ENCODE data around the gene WHRN. TPM values are rescaled to one million over a fixed set of nuclear protein-coding genes. Genes with fewer than 3 reads are reported as not detected.

WHRN gene
- total RNA-seq, 1 donor from 2014 or later, result 1.1 TPM

GRCh38 chr9:114462791-114463190 lies 42.5 kb downstream of the WHRN start:
- Histone ChIP-seq H3K27ac (no peak overlapping the region), H3K27me3 (no peaks in the 10 kb centered on the region), H3K9ac (no peak overlapping the region), H3K9me3 (ENCODE audit: low read depth) (no peaks in the 10 kb centered on the region), H3K79me2 (ENCODE audit: low read depth) (no peaks in the 10 kb centered on the region), H2AFZ (replicated peaks) (no peak overlapping the region), H3K36me3 (no peaks in the 10 kb centered on the region), H3K4me3 (no peak overlapping the region), H4K20me1 (ENCODE audit: low read depth) (no peaks in the 10 kb centered on the region), H3F3A (ENCODE audit: low read depth) (no peaks in the 10 kb centered on the region), H3K4me2 (no peak overlapping the region), H3K4me1 (peaks cover 16% of the 10 kb centered on the region)
- no peak for DNase-seq (ENCODE audit: low spot score)
- TF ChIP-seq EZH2 (IDR thresholded peaks at IDR 0.05) (no peak), EZH2phosphoT487 (IDR thresholded peaks at IDR 0.05) (no peak), CTCF (IDR thresholded peaks at IDR 0.05) (no peak)
- Mint-ChIP-seq H3K36me3 (peaks cover 2% of the 10 kb centered on the region), H3K4me3 (no peak overlapping the region), H3K4me1 (peaks cover 18% of the 10 kb centered on the region), H3K27ac (no peak overlapping the region), H3K27me3 (ENCODE audit: insufficient read depth, low read depth) (peaks cover 3% of the 10 kb centered on the region), H3K9me3 (no peaks in the 10 kb centered on the region)

- H3K9ac ChIP-seq, result no peak overlapping the region
- H3K4me1 ChIP-seq, result peaks cover 16% of the 10 kb centered on the region
- H3K27me3 ChIP-seq, result no peaks in the 10 kb centered on the region
- H3K79me2 ChIP-seq (ENCODE audit: low read depth), result no peaks in the 10 kb centered on the region
- TF ChIP-seq EZH2phosphoT487 (IDR thresholded peaks at IDR 0.05) (no peak), CTCF (IDR thresholded peaks at IDR 0.05) (no peak), EZH2 (IDR thresholded peaks at IDR 0.05) (no peak)
- no peak overlapping the region for H3K4me2 ChIP-seq
- Mint-ChIP-seq H3K36me3 (peaks cover 2% of the 10 kb centered on the region), H3K9me3 (no peaks in the 10 kb centered on the region), H3K27me3 (ENCODE audit: insufficient read depth, low read depth) (no peaks in the 10 kb centered on the region), H3K27ac (no peak overlapping the region), H3K4me3 (no peak overlapping the region), H3K4me1 (peaks cover 18% of the 10 kb centered on the region)
- no peaks in the 10 kb centered on the region for H3K9me3 ChIP-seq (ENCODE audit: low read depth)
- DNase-seq (ENCODE audit: low spot score), result no peak
- H3K4me3 ChIP-seq, result no peak overlapping the region
- H2AFZ ChIP-seq (replicated peaks), result no peak overlapping the region
- H4K20me1 ChIP-seq (ENCODE audit: low read depth), result no peaks in the 10 kb centered on the region
- H3F3A ChIP-seq (ENCODE audit: low read depth), result no peaks in the 10 kb centered on the region
- no peak overlapping the region for H3K27ac ChIP-seq
- H3K36me3 ChIP-seq, result no peaks in the 10 kb centered on the region
Measured at GRCh38 chr9:114461468-114461867, 43.8 kb downstream of the WHRN start.

GRCh38 chr9:114460513-114461199 lies 44.6 kb downstream of the WHRN start:
- H3K4me1 Mint-ChIP-seq, result peaks cover 18% of the 10 kb centered on the region
- no peaks in the 10 kb centered on the region for H3K79me2 ChIP-seq (ENCODE audit: low read depth)
- H2AFZ ChIP-seq (replicated peaks), result no peak overlapping the region
- no peak overlapping the region for H3K4me3 Mint-ChIP-seq
- peaks cover 2% of the 10 kb centered on the region for H3K36me3 Mint-ChIP-seq
- no peaks in the 10 kb centered on the region for H4K20me1 ChIP-seq (ENCODE audit: low read depth)
- no peaks in the 10 kb centered on the region for H3K9me3 Mint-ChIP-seq
- no peaks in the 10 kb centered on the region for H3K36me3 ChIP-seq
- no peak for TF ChIP-seq EZH2 (IDR thresholded peaks at IDR 0.05)
- no peak for TF ChIP-seq EZH2phosphoT487 (IDR thresholded peaks at IDR 0.05)
- no peak for TF ChIP-seq CTCF (IDR thresholded peaks at IDR 0.05)
- DNase-seq (ENCODE audit: low spot score), result no peak
- peaks cover 16% of the 10 kb centered on the region for H3K4me1 ChIP-seq
- H3K27me3 Mint-ChIP-seq (ENCODE audit: insufficient read depth, low read depth), result no peaks in the 10 kb centered on the region
- no peak overlapping the region for H3K9ac ChIP-seq
- no peak overlapping the region for H3K4me3 ChIP-seq
- H3F3A ChIP-seq (ENCODE audit: low read depth), result no peaks in the 10 kb centered on the region
- no peak overlapping the region for H3K27ac Mint-ChIP-seq
- H3K27me3 ChIP-seq, result no peaks in the 10 kb centered on the region
- H3K27ac ChIP-seq, result peak overlapping the region; percentile 76
- no peaks in the 10 kb centered on the region for H3K9me3 ChIP-seq (ENCODE audit: low read depth)
- peak overlapping the region; percentile 56 for H3K4me2 ChIP-seq
